MCF 10A (cell line): ENCODE results near the gene HOXC5. TPM values are rescaled to one million over a fixed set of nuclear protein-coding genes. Genes with fewer than 3 reads are reported as not detected.

Experiments used
- BruUV-seq: library from RNA; stranded (reverse); fragments of 400-500 nt; replicated peaks from 2 replicates; lab custom pipeline; 2021; lab: Mats Ljungman, UMichigan
- CTCF ChIA-PET: fragments of 300-600 bp; sonication (Branson Sonifier 250); formaldehyde crosslinking; extraction: SDS; loops from one replicate; lab custom pipeline; 2021; ENCODE audit warnings: antibody characterized with exemption, inconsistent platforms; lab: Yijun Ruan, JAX
- POLR2A ChIA-PET: fragments of 300-600, 350-650 bp; sonication (Branson Sonifier 250); formaldehyde crosslinking; extraction: SDS; loops from one replicate; lab custom pipeline; 2020; ENCODE audit warnings: antibody characterized with exemption, inconsistent platforms; lab: Yijun Ruan, JAX
- DNase-seq: peaks from one replicate; pipeline ENCODE4 v3.0.0-alpha.2; 2018; ENCODE audit not compliant: unreplicated experiment
- H3K27ac Mint-ChIP-seq: one replicate; pipeline ENCODE4 v1.8.0; 2022; ENCODE audit warnings: mild to moderate bottlenecking, low read depth, mixed read lengths; ENCODE audit not compliant: unreplicated experiment
- H3K27me3 Mint-ChIP-seq: one replicate; pipeline ENCODE4 v1.8.0; 2022; ENCODE audit warnings: mixed read lengths; ENCODE audit not compliant: insufficient read depth, unreplicated experiment
- H3K36me3 Mint-ChIP-seq: one replicate; pipeline ENCODE4 v1.8.0; 2022; ENCODE audit warnings: mild to moderate bottlenecking, moderate library complexity, mixed read lengths; ENCODE audit not compliant: insufficient read depth, unreplicated experiment
- H3K4me1 Mint-ChIP-seq: one replicate; pipeline ENCODE4 v1.8.0; 2022; ENCODE audit warnings: mixed read lengths; ENCODE audit not compliant: insufficient read depth, unreplicated experiment
- H3K4me3 Mint-ChIP-seq: one replicate; pipeline ENCODE4 v1.8.0; 2022; ENCODE audit warnings: mild to moderate bottlenecking, moderate library complexity, mixed read lengths; ENCODE audit not compliant: unreplicated experiment
- H3K9me3 Mint-ChIP-seq: one replicate; pipeline ENCODE4 v1.8.0; 2022; ENCODE audit warnings: mixed read lengths; ENCODE audit not compliant: unreplicated experiment
- CTCF ChIP-seq: fragments of 200-600 bp; IDR thresholded peaks from one replicate; pipeline ENCODE4 v1.8.0; 2022; ENCODE audit warnings: antibody characterized with exemption, mild to moderate bottlenecking; ENCODE audit not compliant: unreplicated experiment
- intact Hi-C: fragments of 100-400 bp; cut with micrococcal nuclease; formaldehyde crosslinking; loops from 2 replicates; pipeline ENCODE4 v1.14.1; 2022
- total RNA-seq: library from RNA; stranded (reverse); gene quantifications from 2 replicates; pipeline ENCODE4 v1.2.3, GENCODE V29; 2022

The HOXC5 gene
- total RNA-seq, 1 experiment from 2014 or later, result not detected

GRCh38 chr12:53997204-53998109, 35.4 kb upstream of the HOXC5 start:
- no peak for DNase-seq
- CTCF ChIA-PET, result interaction anchor here (0.5 to 12.4 kb wide), 5 partner anchors 10 to 211 kb away, joined by 3 to 200 read pairs (median 4); partner anchors contain the start of gene HOXC10
- no TSS peak for BruUV-seq
- TF ChIP-seq CTCF, result no peak
- Mint-ChIP-seq H3K9me3 (no peaks in the 10 kb centered on the region), H3K36me3 (no peaks in the 10 kb centered on the region), H3K4me3 (no peak overlapping the region), H3K27ac (no peak overlapping the region), H3K4me1 (peaks cover 12% of the 10 kb centered on the region), H3K27me3 (peaks cover 7% of the 10 kb centered on the region)
- intact Hi-C loops, result no loop called here
- POLR2A ChIA-PET, result interaction anchor here (1.0 kb wide), 1 partner anchor 59 kb away, joined by 3 read pairs; the partner anchor contains the start of gene HOXC13

GRCh38 chr12:53998110-53998899, 34.5 kb upstream of the HOXC5 start:
- Mint-ChIP-seq H3K4me1 (peaks cover 12% of the 10 kb centered on the region), H3K36me3 (peaks cover 8% of the 10 kb centered on the region), H3K27ac (no peak overlapping the region), H3K9me3 (no peaks in the 10 kb centered on the region), H3K27me3 (peaks cover 7% of the 10 kb centered on the region), H3K4me3 (peak overlapping the region; percentile 89)
- intact Hi-C loops, result no loop called here
- ChIA-PET CTCF (interaction anchor here (0.5 to 12.4 kb wide), 12 partner anchors 9 to 252 kb away, joined by 3 to 200 read pairs (median 4); partner anchors contain the start of genes HOXC10, HOXC11 and HOXC8), POLR2A (interaction anchor here (1.0 to 2.7 kb wide), 6 partner anchors 7 to 271 kb away, joined by 3 to 32 read pairs (median 9); partner anchors contain the start of genes CALCOCO1, HOXC13 and SMUG1)
- no TSS peak for BruUV-seq
- no peak for TF ChIP-seq CTCF
- no peak for DNase-seq

GRCh38 chr12:53998900-53999236, 34.0 kb upstream of the HOXC5 start:
- intact Hi-C loops, result no loop called here
- Mint-ChIP-seq H3K36me3 (peaks cover 9% of the 10 kb centered on the region), H3K9me3 (no peaks in the 10 kb centered on the region), H3K27me3 (peaks cover 1% of the 10 kb centered on the region), H3K4me3 (peak overlapping the region; percentile 89), H3K27ac (peak overlapping the region; percentile 97), H3K4me1 (peaks cover 12% of the 10 kb centered on the region)
- ChIA-PET POLR2A (interaction anchor here (0.8 to 2.7 kb wide), 8 partner anchors 8 to 271 kb away, joined by 3 to 32 read pairs (median 8); partner anchors contain the start of genes CALCOCO1, HOXC13, HOXC5 and SMUG1), CTCF (interaction anchor here (0.6 to 12.4 kb wide), 9 partner anchors 10 to 253 kb away, joined by 3 to 200 read pairs (median 4); partner anchors contain the start of genes HOXC11 and HOXC8)
- TF ChIP-seq CTCF, result no peak
- TSS peak; percentile 72 for BruUV-seq
- DNase-seq, result no peak
